Kidney (tissue), 14 donors: ENCODE measurements around the gene IKZF1. TPM values are rescaled to one million over a fixed set of nuclear protein-coding genes. Genes with fewer than 3 reads are reported as not detected.

Source experiments
- DNase-seq, 5 donors: peaks; one replicate each; pipeline ENCODE4 v3.0.0-alpha.2; 2013 to 2020
- FAIRE-seq: peaks from 2 replicates; lab custom pipeline; 2012; peaks lifted over from hg19 to GRCh38; lab: Jason Lieb, UNC
- H3K27ac ChIP-seq, 2 donors: one replicate each; pipeline ENCODE4 v1.7.0; 2013; ENCODE audit warnings: low read depth in 2 of 2, low read length in 2 of 2, inconsistent platforms in 1 of 2
- H3K27me3 ChIP-seq: one replicate; pipeline ENCODE4 v1.7.1; 2013; ENCODE audit warnings: low read length, inconsistent platforms; ENCODE audit not compliant: control insufficient read depth, insufficient read depth
- H3K36me3 ChIP-seq, 3 donors: one replicate each; pipeline versions ENCODE4 v1.7.0 to v1.7.1; 2013; ENCODE audit warnings: low read length in 3 of 3, control low read depth in 1 of 3, inconsistent platforms in 1 of 3; ENCODE audit not compliant: insufficient read depth in 3 of 3, control insufficient read depth in 2 of 3
- H3K4me1 ChIP-seq, 3 donors: one replicate each; pipeline versions ENCODE4 v1.7.0 to v1.7.1; 2013; ENCODE audit warnings: low read length in 3 of 3, inconsistent platforms in 1 of 3, low read depth in 1 of 3; ENCODE audit not compliant: control insufficient read depth in 2 of 3, insufficient read depth in 2 of 3
- H3K4me3 ChIP-seq, 3 donors: one replicate each; pipeline versions ENCODE4 v1.7.0 to v1.8.1; 2013; ENCODE audit warnings: low read length in 3 of 3, control low read depth in 1 of 3, inconsistent platforms in 1 of 3
- H3K9ac ChIP-seq, 3 donors: one replicate each; pipeline versions ENCODE4 v1.7.0 to v1.7.1; 2013; ENCODE audit warnings: low read length in 3 of 3, control low read depth in 1 of 3, inconsistent platforms in 1 of 3
- H3K9me3 ChIP-seq, 3 donors: one replicate each; pipeline versions ENCODE4 v1.7.0 to v1.7.1; 2013; ENCODE audit warnings: low read length in 3 of 3, control low read depth in 1 of 3, inconsistent platforms in 1 of 3; ENCODE audit not compliant: control insufficient read depth in 2 of 3, insufficient read depth in 1 of 3
- CTCF ChIP-seq: IDR thresholded peaks from 3 replicates; pipeline ENCODE4 v1.5.1; 2012; ENCODE audit warnings: mild to moderate bottlenecking, moderate library complexity, borderline replicate concordance; ENCODE audit not compliant: insufficient read depth; ENCODE audit errors: extremely low read depth
- intact Hi-C: fragments of 100-400 bp; cut with DNase I; formaldehyde crosslinking; loops from one replicate; pipeline ENCODE4 v1.11.1; 2022
- polyA plus RNA-seq: library from polyadenylated mRNA; stranded (reverse); fragments of 350-450 nt; fragmentation: Illumina TruSeq; extraction: RNeasy Lipid Tissue Mini Kit (QIAGEN cat#74804); gene quantifications from one replicate; pipeline ENCODE4 v1.2.3, GENCODE V29; 2014; ENCODE audit warnings: low read depth, low replicate concordance; ENCODE audit not compliant: insufficient read depth
- total RNA-seq: library from RNA; stranded (reverse); fragmentation: NEBNext Ultra II Directional; extraction: Animal tissue kit (Norgen Biotek cat#: 25700); gene quantifications from one replicate; pipeline ENCODE4 v1.2.1, GENCODE V29; 2021
- donor health status: control.
- donor health status: control.
- donor health status: control.
- donor health status: control.
- donor health status: control.
- donor health status: DM: yes; HTN: yes; CAD: no.
- donor health status: Normal renal cell carcinoma (clear cell type).

Gene IKZF1
- total and polyA plus RNA-seq, 2 donors from 2014 or later, result 0.52 to 36.8 TPM

GRCh38 chr7:50302486-50303334 lies 1.8 kb upstream of the IKZF1 start:
- Histone ChIP-seq H3K27ac (no peak overlapping the region), H3K4me3 (no peak overlapping the region), H3K9ac (no peak overlapping the region), H3K36me3 (no peaks in the 10 kb centered on the region), H3K27me3 (peaks cover 29% of the 10 kb centered on the region), H3K9me3 (no peaks in the 10 kb centered on the region), H3K4me1 (no peaks in the 10 kb centered on the region)
- intact Hi-C loops, result no loop called here
- FAIRE-seq, result no peak
- no peak for DNase-seq
- TF ChIP-seq CTCF, result no peak

GRCh38 chr7:50303335-50304128 lies 984 bp upstream of the IKZF1 start:
- Histone ChIP-seq H3K4me1 (no peaks in the 10 kb centered on the region), H3K36me3 (no peaks in the 10 kb centered on the region), H3K27ac (no peak overlapping the region), H3K9me3 (no peaks in the 10 kb centered on the region), H3K9ac (no peak overlapping the region), H3K27me3 (peaks cover 29% of the 10 kb centered on the region), H3K4me3 (no peak overlapping the region)
- FAIRE-seq, result no peak
- peak in 1 of 5 donors; percentile 32 for DNase-seq
- TF ChIP-seq CTCF, result no peak
- intact Hi-C loops, result no loop called here

- H3K27ac ChIP-seq, result no peak overlapping the region
- no peaks in the 10 kb centered on the region for H3K9me3 ChIP-seq
- FAIRE-seq (no peak), DNase-seq (peak in 1 of 5 donors; percentile 14)
- no peak for TF ChIP-seq CTCF
- peaks cover 29% of the 10 kb centered on the region for H3K27me3 ChIP-seq
- intact Hi-C loops, result no loop called here
- H3K4me1 ChIP-seq, result no peaks in the 10 kb centered on the region
- H3K9ac ChIP-seq, result no peak overlapping the region
- peak overlapping the region in 1 of 3 donors; percentile 25 for H3K4me3 ChIP-seq
- no peaks in the 10 kb centered on the region for H3K36me3 ChIP-seq
Measured at GRCh38 chr7:50304911-50305582, 531 bp downstream of the IKZF1 start.
